Left renal pelvis (tissue), 4 donors: ENCODE measurements around the gene SHTN1. TPM values are rescaled to one million over a fixed set of nuclear protein-coding genes. Genes with fewer than 3 reads are reported as not detected.

Experiments
- DNase-seq, 4 donors: peaks; one replicate each; pipeline ENCODE4 v3.0.0-alpha.2; 2013; ENCODE audit warnings: low read depth in 4 of 4, low spot score in 3 of 4
- polyA plus RNA-seq, 4 donors: library from polyadenylated mRNA; unstranded; fragments of 120-200 nt; gene quantifications; one replicate each; pipeline ENCODE4 v1.2.1, GENCODE V29; 2013; ENCODE audit not compliant: insufficient read length in 4 of 4

Gene SHTN1
- 10 to 100 TPM in 3 of 4 donors, 1 to 10 TPM in 1; 8.8 to 26.4 (median 22.9) TPM for polyA plus RNA-seq

- DNase-seq = peak in 3 of 4 donors; percentile 22 to 42 (median 39)
Observed at GRCh38 chr10:117005026-117005526, at the start of gene SHTN1. TSS of gene SHTN1 (minus strand) at chr10:117005187. CDS start at chr10:117005079, 108 bp downstream.

- DNase-seq = no peak
Observed at GRCh38 chr10:117053482-117053881, 48.5 kb upstream of the SHTN1 start.

- no peak for DNase-seq
Observed at GRCh38 chr10:117047947-117048346, 43.0 kb upstream of the SHTN1 start.

GRCh38 chr10:117016266-117016665, 11.3 kb upstream of the SHTN1 start:
- no peak for DNase-seq

- no peak for DNase-seq
Observed at GRCh38 chr10:117014835-117015234, 9.8 kb upstream of the SHTN1 start.

GRCh38 chr10:117007080-117007479, 2.1 kb upstream of the SHTN1 start:
- DNase-seq = no peak

- DNase-seq = peak in 2 of 4 donors; percentile 25 to 36
Observed at GRCh38 chr10:117005527-117006055, 604 bp upstream of the SHTN1 start.

GRCh38 chr10:117004227-117005025, 561 bp downstream of the SHTN1 start:
- peak in 1 of 4 donors; percentile 18 for DNase-seq

GRCh38 chr10:117003336-117003735, 1.7 kb downstream of the SHTN1 start:
- no peak for DNase-seq

- DNase-seq = no peak
Observed at GRCh38 chr10:117002206-117002605, 2.8 kb downstream of the SHTN1 start.

GRCh38 chr10:117001144-117001543, 3.8 kb downstream of the SHTN1 start:
- DNase-seq = no peak

- DNase-seq = no peak
Observed at GRCh38 chr10:117000580-117000979, 4.4 kb downstream of the SHTN1 start.

- DNase-seq = no peak
Observed at GRCh38 chr10:116998172-116998571, 6.8 kb downstream of the SHTN1 start.

GRCh38 chr10:116997015-116997414, 8.0 kb downstream of the SHTN1 start:
- DNase-seq = no peak

- DNase-seq = no peak
Observed at GRCh38 chr10:116995648-116996047, 9.3 kb downstream of the SHTN1 start.

GRCh38 chr10:116994113-116994890, 10.7 kb downstream of the SHTN1 start:
- DNase-seq = no peak

- no peak for DNase-seq
Observed at GRCh38 chr10:116993610-116994009, 11.4 kb downstream of the SHTN1 start.

- DNase-seq = no peak
Observed at GRCh38 chr10:116992183-116992582, 12.8 kb downstream of the SHTN1 start.

GRCh38 chr10:116990276-116990800, 14.6 kb downstream of the SHTN1 start:
- no peak for DNase-seq

GRCh38 chr10:116989439-116989838, 15.5 kb downstream of the SHTN1 start:
- no peak for DNase-seq

GRCh38 chr10:116988311-116988710, 16.7 kb downstream of the SHTN1 start:
- no peak for DNase-seq
